PFSK-1 (cell line): ENCODE results near the gene PGAP6.

ENCODE experiments used
- FOXP2 ChIP-seq: optimal IDR thresholded peaks from 2 replicates; pipeline ENCODE3; 2011; ENCODE audit warnings: borderline replicate concordance, control low read depth, inconsistent platforms; ENCODE audit not compliant: insufficient read depth; ENCODE audit errors: extremely low read length, extremely low read depth
- POLR2AphosphoS5 ChIP-seq: IDR thresholded peaks from 2 replicates; pipeline ENCODE4 v1.6.1; 2012; ENCODE audit warnings: low read depth, mild to moderate bottlenecking, control low read depth, low read length, moderate library complexity
- REST ChIP-seq, 2 experiments: IDR thresholded peaks; 2 replicates each; pipeline versions ENCODE4 v1.6.1 to v1.8.0; 2011 to 2012; ENCODE audit warnings: low read depth in 2 of 2, low read length in 2 of 2, control low read depth in 1 of 2, inconsistent platforms in 1 of 2, mild to moderate bottlenecking in 1 of 2, moderate library complexity in 1 of 2; ENCODE audit not compliant: insufficient read depth in 1 of 2
- SIN3A ChIP-seq: IDR thresholded peaks from 2 replicates; pipeline ENCODE4 v1.6.1; 2012; ENCODE audit warnings: mild to moderate bottlenecking, low read length, moderate library complexity, borderline replicate concordance; ENCODE audit not compliant: insufficient read depth

- TF ChIP-seq REST (IDR thresholded peaks at IDR 0.05; ENCODE audit: insufficient read depth in 1 of 2, low read depth in 2 of 2, low read length in 2 of 2) (no peak), POLR2AphosphoS5 (no peak), FOXP2 (no peak), SIN3A (no peak)
These were observed 14.4 kb downstream of the PGAP6 start for GRCh38 chr16:367333-367903.
